Sciatic nerve (tissue), 2 donors: ENCODE results near the gene TSKS. TPM values are rescaled to one million over a fixed set of nuclear protein-coding genes. Genes with fewer than 3 reads are reported as not detected.

Source experiments
- ATAC-seq: fragments of 200-7000 bp; cut with Tn5 transposase; one replicate; pipeline ENCODE4 v1.9.1; 2020; ENCODE audit warnings: mild to moderate bottlenecking, moderate library complexity
- DNase-seq: peaks from one replicate; pipeline ENCODE4 v3.0.0-alpha.2; 2020; ENCODE audit warnings: low spot score
- intact Hi-C: fragments of 100-400 bp; cut with DNase I; formaldehyde crosslinking; loops from one replicate; pipeline ENCODE4 v1.14.2; 2022
- total RNA-seq: library from RNA; stranded (reverse); fragmentation: NEBNext Ultra II Directional; extraction: Animal tissue kit (Norgen Biotek cat#: 25700); gene quantifications from one replicate; pipeline ENCODE4 v1.2.1, GENCODE V29; 2021
- donor health status: DM: no; HTN: no; CAD: no.
- donor health status: DM: no; HTN: no; CAD: no.

The TSKS gene
- total RNA-seq, 1 donor from 2014 or later: 0.85 TPM

GRCh38 chr19:49771674-49772139 lies 8.6 kb upstream of the TSKS start:
- intact Hi-C loops: no loop called here
- ATAC-seq (no peak), DNase-seq (no peak)

- no peak for ATAC-seq
- no peak for DNase-seq
- intact Hi-C loops: no loop called here
These were observed 7.4 kb upstream of the TSKS start for GRCh38 chr19:49770529-49770928.

DNA sequence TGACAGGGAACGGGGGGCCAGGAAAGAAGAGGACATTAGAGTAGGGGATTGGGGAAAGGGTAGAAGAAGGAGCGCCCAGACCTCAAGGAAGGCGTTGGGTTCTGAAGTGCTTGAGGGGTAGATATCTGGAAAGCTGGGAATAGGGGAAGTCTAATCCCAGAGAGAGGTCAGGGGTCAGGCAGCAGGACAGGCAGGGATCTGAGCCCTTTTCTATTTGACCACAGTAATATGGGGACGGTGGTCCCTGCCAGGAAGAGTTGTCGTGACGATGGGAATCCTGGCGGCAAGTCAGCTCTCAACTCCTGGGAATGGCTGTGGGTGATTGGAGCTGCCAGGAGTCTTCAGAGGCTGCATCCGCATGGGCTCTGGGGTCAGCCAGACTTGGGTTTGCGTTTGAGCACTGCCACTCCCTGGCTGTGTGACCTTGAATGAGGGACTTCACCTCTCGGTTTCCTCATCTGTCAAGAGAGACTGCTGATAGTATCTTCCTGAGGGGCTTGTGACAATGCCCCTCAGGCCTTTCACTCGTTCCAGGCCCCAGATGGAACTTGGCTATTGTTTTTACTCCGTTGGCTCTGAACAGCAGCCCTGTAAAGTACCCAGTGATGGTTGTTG lies 5.0 kb upstream of the TSKS start:
- intact Hi-C loops: no loop called here
- DNase-seq (no peak), ATAC-seq (no peak)

DNA sequence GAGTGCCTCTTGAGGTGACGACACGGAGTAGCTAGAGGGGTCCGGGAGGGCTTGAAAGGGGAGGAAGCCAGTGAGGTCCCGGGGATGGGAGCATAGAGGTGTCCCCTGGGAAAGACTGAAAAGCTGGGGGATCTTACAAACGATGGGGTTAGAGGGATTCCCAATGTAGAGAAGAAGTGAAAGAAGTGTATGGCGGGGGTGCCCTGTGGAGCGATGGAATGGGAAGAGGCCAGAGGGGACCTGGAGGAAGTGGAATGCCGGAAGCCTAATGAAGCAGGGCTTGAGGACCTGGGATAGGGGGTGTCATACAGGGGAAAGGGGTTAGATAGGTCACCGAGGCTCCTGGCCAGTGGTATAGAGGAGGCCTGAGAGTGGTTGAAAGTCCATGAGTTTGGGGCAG lies 4.3 kb upstream of the TSKS start:
- no peak for ATAC-seq
- intact Hi-C loops: no loop called here
- DNase-seq: no peak

- no peak for ATAC-seq
- intact Hi-C loops: no loop called here
- DNase-seq: no peak
These were observed 3.8 kb upstream of the TSKS start, which contains the start of gene AP2A1 for GRCh38 chr19:49766930-49767299. AP2A1 (plus strand) TSS chr19:49767001; CDS start chr19:49767134, 133 bp downstream.

GRCh38 chr19:49766007-49766929 lies 3.2 kb upstream of the TSKS start:
- intact Hi-C loops: no loop called here
- peak; percentile 95 for ATAC-seq
- DNase-seq: peak; percentile 99

DNA sequence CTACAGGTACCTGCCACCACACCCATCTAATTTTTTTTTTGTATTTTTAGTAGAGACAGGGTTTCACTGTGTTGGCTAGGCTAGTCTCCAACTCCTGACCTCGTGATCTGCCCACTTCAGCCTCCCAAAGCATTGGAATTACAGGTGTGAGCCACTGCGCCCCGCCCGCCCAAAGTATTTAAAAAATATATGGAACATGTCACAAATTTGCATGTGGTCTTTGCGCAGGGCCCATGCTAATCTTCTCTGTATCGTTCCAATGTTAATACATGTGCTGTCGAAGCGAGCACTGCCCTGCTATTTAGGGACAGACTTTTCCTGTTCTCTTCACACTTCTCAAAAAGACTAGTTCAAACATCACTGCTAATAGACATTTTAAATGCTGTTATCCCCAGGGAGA lies 1.2 kb upstream of the TSKS start:
- ATAC-seq (no peak), DNase-seq (no peak)
- intact Hi-C loops: no loop called here

DNA sequence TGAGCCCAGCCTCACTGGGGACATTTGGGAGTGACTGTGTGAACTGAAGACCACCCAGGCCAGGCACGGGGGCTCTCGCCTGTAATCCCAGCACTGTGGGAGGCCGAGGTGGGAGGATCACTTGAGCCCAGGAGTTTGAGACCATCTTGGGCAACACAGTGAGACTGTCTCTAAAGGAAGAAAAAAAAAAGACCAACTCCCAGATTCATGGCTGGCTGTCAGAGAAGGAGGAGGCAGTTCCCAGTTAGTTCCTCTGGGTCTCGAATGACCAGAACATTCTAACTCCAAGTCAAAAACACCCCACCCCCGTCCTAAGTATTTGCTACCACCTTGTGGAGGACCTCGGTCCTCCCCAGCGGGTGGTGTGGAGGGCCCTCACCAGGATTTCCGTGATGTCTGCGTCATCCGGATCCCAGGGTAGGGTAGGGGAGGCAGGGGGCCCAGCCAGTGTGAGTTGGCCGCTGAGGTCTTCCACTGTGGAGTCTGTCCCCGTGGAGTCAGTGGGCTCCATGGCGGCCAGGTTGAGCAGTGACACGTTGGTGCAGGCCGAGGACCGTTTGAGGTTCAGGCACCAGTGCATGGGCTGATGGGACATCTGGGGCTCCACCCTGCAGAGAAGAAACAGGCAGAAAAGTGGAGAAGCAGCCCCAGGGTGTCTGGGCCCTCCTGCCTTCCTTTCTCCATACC lies 1.3 kb downstream of the TSKS start:
- DNase-seq: peak; percentile 64
- intact Hi-C loops: no loop called here
- no peak for ATAC-seq

GRCh38 chr19:49761249-49761624 lies 1.9 kb downstream of the TSKS start:
- ATAC-seq: no peak
- intact Hi-C loops: no loop called here
- no peak for DNase-seq

- ATAC-seq: no peak
These were observed 4.8 kb downstream of the TSKS start for GRCh38 chr19:49758292-49758691.

GRCh38 chr19:49755956-49756355 lies 7.2 kb downstream of the TSKS start:
- ATAC-seq (no peak), DNase-seq (no peak)
- intact Hi-C loops: no loop called here

More at GRCh38 chr19:49758292-49758691, 4.8 kb downstream of the TSKS start:
- intact Hi-C loops: no loop called here
- DNase-seq: no peak

GRCh38 chr19:49752701-49753100 lies 10.4 kb downstream of the TSKS start:
- ATAC-seq (no peak), DNase-seq (no peak)
- intact Hi-C loops: no loop called here

DNA sequence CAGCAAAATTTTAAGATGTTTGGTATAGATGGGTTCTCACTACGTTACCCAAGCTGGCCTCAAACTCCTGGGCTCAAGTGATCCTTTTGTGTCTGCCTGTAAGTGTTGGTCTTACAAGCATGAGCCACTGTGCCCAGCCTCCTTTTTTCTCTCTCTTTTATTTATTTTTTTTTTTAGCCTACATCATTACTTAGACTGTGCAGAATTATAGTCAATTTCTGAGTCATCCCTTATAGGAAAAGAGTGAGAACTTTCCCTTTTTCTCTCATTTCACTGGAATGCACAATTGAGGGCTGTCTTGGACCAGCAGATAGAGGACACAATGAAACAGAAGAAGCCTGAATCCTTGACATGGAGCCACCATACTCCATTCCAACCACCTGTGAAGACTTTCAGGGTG lies 13.3 kb downstream of the TSKS start:
- ATAC-seq: no peak
- intact Hi-C loops: no loop called here
- no peak for DNase-seq

GRCh38 chr19:49749055-49749716 lies 13.9 kb downstream of the TSKS start:
- ATAC-seq (no peak), DNase-seq (no peak)
- intact Hi-C loops: no loop called here

- ATAC-seq (peak; percentile 82), DNase-seq (peak; percentile 84)
- intact Hi-C loops: no loop called here
These were observed 16.7 kb downstream of the TSKS start for GRCh38 chr19:49746206-49746958.

DNA sequence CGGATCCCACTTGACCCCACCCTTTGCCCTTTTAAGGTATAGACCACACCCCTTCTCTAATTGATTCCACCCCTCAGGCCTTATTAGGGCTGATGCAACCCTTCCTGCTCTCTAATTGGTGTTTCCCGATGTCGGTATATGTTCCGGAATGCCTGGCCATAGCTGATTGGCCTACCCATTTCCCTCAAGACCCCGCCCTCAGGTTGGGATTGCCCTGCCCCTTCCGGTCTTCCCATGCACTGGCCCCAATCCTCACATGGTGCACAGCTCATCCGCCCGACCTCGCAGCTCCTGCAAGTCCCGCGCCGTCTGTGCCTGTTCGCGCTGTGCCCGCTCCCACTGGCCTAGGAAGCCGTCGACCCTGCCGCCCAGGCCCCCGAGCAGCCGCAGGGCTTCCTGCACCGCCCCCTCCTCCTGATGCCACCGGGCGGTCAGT lies 18.1 kb downstream of the TSKS start:
- DNase-seq (no peak), ATAC-seq (no peak)
- intact Hi-C loops: no loop called here

- intact Hi-C loops: no loop called here
- no peak for ATAC-seq
- no peak for DNase-seq
These were observed 21.8 kb downstream of the TSKS start for GRCh38 chr19:49741210-49741844.

DNA sequence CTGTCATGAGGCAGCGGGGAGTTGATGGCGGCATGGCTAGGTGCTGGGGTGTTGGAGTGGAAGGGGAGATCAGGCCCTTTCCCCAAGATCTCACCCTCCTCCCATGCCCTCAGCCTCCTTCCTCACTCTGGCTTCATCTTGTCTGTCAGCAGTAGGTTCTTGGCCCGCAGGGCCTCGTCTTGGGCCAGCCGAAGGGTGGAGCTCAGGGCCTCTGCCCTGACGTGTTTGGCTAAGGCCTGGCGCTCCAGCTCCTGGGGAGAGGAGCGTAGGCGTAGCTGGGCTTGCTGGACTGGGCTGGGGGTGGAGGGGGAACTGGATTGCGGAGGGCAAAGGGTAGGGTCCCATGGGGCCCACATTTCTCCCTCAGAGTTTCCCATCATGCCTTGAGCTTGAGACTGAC lies 23.2 kb downstream of the TSKS start:
- peak; percentile 20 for ATAC-seq
- intact Hi-C loops: no loop called here
- DNase-seq: no peak
